ENCODE data around the gene TGFA.

- no peak for TF ChIP-seq CTCF (IDR thresholded peaks at IDR 0.05; ENCODE audit: low read depth, low read length, poor library complexity, severe bottlenecking)
- no peak for TF ChIP-seq EZH2phosphoT487 (IDR thresholded peaks at IDR 0.05; ENCODE audit: borderline replicate concordance, low read length)
Observed at GRCh38 chr2:70560040-70560439, 6.4 kb upstream of the TGFA start.
